Fibroblast of skin of right quadriceps (primary cell): Measurements from ENCODE around the gene SEMA3F.

Experiments
- DNase-seq: peaks from one replicate; pipeline ENCODE4 v3.0.0-alpha.2; 2013

SEMA3F gene

GRCh38 chr3:50236484-50237132 is 81.5 kb downstream of the SEMA3F start:
- DNase-seq = no peak

GRCh38 chr3:50237133-50237651 is 82.1 kb downstream of the SEMA3F start:
- peak; percentile 37 for DNase-seq

DNA sequence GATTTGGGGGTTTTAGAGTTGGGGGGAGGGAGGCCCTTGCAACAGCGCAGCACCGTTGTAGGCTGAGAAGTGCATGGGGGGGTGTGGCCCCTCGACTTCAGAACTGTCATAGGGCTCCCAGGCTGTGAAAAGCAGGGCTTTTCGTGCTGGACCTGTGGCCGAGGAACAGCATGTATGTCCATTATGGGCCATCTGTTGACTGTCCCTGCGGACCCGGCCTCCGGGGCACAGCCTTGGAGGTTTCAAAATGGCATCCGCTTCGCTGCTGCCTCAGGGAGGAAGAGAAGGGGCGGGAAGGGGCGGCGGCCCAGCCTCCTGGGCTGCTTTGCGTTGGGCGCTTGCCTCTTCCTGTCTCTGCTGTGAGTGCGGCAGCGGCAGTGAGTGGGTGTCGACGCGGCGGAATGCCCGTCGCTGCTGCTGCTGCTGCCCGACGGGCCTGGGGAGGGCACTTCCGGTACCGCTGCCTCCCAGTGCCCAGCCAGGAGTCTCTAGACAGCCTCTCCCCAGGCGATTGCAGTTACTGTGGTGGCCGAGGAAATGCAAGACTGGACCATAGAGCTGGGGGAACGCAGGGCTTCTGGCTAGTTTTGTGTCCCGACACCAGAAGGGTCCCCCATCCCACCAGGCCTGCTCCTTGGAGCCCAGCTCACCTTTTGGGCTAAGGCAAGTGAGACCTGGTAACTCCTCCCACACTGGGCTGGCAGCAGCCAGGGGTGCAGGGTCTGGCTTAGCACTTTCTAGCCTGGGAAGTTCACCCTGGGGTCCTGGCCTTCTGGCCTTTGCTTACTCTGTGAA is 82.8 kb downstream of the SEMA3F start:
- DNase-seq = peak; percentile 82

GRCh38 chr3:50238549-50239026 is 83.5 kb downstream of the SEMA3F start:
- DNase-seq = no peak
